Psoas muscle (tissue), 8 donors: ENCODE results near the gene LRRK1. TPM values are rescaled to one million over a fixed set of nuclear protein-coding genes. Genes with fewer than 3 reads are reported as not detected.

Experiments
- ATAC-seq, 4 donors: fragments of 200-7000 bp; cut with Tn5 transposase; one replicate each; pipeline ENCODE4 v1.9.1; 2020; ENCODE audit warnings: moderate library complexity in 3 of 4, mild to moderate bottlenecking in 2 of 4
- DNase-seq, 2 donors: peaks; one replicate each; pipeline ENCODE4 v3.0.0-alpha.2; 2020
- H3K27ac ChIP-seq: fragments of 200-600 bp; one replicate; pipeline ENCODE4 v1.8.0; 2022
- H3K27me3 ChIP-seq, 3 donors: fragments of 200-600 bp in 1 of 3; one replicate each; pipeline versions ENCODE4 v1.6.1 to v1.8.0; 2013 to 2022; ENCODE audit warnings: low read length in 2 of 3, mild to moderate bottlenecking in 2 of 3, moderate library complexity in 1 of 3; ENCODE audit not compliant: insufficient read depth in 3 of 3
- H3K36me3 ChIP-seq, 2 donors: fragments of 200-600 bp in 1 of 2; one replicate each; pipeline versions ENCODE4 v1.6.1 to v1.8.0; 2013 to 2022; ENCODE audit warnings: low read depth in 1 of 2, mild to moderate bottlenecking in 1 of 2, moderate library complexity in 1 of 2; ENCODE audit not compliant: insufficient read depth in 1 of 2
- H3K4me1 ChIP-seq: fragments of 200-600 bp; one replicate; pipeline ENCODE4 v1.8.0; 2022
- H3K4me3 ChIP-seq: fragments of 200-600 bp; one replicate; pipeline ENCODE4 v1.8.0; 2022; ENCODE audit warnings: mild to moderate bottlenecking
- H3K9me3 ChIP-seq: fragments of 200-600 bp; one replicate; pipeline ENCODE4 v1.8.0; 2022
- WGBS, 3 donors: extraction: QIAGEN DNeasy Blood & Tissue Kit; methylation state at CpG; one replicate each; pipeline versions ENCODE4 v1.1.6 to v1.1.7; 2013; 5-methylcytosine and 5-hydroxymethylcytosine counted together
- intact Hi-C, 2 donors: fragments of 100-400 bp; cut with DNase I; formaldehyde crosslinking; loops; one replicate each; pipeline versions ENCODE4 v1.11.0 to v1.14.2; 2022
- polyA plus RNA-seq, 3 donors: library from polyadenylated mRNA; stranded (reverse); fragments of 200-250 nt; gene quantifications; one replicate each; pipeline ENCODE4 v1.2.3, GENCODE V29; 2013
- total RNA-seq, 4 donors: library from RNA; stranded (reverse); fragmentation: NEBNext Ultra II Directional in 2 of 4; extraction: Animal tissue kit (Norgen Biotek cat#: 25700) in 2 of 4; gene quantifications; one replicate each; pipeline versions ENCODE4 v1.2.1 to v1.2.4, GENCODE V29; 2021 to 2023
- TF ChIP-seq, protein P1 (sequence below): fragments of 200-600 bp; IDR thresholded peaks from one replicate; pipeline ENCODE4 v1.8.0; 2022; ENCODE audit warnings: antibody characterized with exemption
- donor health status: healthy with polysubstance abuse.
- donor health status: DM: no; HTN: no; CAD: no; lungs with moderate emphysema.
- donor health status: Bipolar disorder and iron deficiency.
- donor health status: healthy.
- donor health status: DM: yes; HTN: yes; CAD: no.
- donor health status: DM: no; HTN: no; CAD: no.
- donor health status: DM: no; HTN: no; CAD: no.
- donor health status: DM: yes; HTN: yes; CAD: no.

LRRK1 gene
- total and polyA plus RNA-seq, 7 donors, result 0.91 to 7.6 (median 2.6) TPM

DNA sequence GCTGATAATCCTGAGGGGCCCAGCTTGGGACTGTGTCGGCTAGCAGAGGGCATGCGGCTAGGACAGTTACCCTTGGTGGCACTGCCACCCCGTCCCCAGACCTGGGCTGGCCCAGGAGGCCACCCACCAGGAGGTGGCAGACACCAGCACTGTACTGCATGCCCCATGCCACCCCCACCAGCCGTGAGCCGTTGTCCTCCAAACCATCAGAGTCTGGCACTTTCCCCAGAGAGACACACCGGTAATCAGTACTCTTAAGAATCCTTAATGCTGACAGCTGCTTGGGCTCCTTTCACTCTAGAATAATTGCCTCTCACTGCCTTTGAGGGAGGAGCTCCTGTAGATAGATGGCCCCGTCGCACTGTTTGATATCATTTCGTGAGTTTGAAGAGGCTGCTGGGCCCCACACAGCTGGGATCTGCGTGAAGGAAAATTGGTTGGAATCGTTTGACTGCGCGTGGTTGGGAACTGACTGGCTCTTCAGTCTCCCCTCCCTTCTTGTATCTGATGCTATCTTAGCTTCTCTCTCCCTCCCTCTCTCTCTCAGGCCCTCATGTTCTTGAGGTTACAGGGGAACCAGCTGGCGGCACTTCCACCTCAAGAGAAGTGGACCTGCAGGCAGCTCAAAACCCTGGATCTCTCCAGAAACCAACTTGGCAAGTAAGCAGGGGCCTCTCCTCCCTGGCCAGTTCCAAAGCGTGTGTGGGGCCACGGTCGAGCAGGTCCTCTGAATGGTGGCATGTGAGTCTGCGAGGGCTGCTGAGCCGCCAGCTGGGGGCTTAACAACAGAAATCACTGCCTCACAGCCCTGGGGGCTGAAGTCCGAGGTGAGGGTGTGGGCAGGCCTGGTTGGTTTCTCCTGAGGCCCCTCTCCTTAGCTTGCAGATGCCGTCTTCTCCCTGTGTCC, 94.9 kb downstream of the LRRK1 start:
- TF ChIP-seq, protein P1, sequence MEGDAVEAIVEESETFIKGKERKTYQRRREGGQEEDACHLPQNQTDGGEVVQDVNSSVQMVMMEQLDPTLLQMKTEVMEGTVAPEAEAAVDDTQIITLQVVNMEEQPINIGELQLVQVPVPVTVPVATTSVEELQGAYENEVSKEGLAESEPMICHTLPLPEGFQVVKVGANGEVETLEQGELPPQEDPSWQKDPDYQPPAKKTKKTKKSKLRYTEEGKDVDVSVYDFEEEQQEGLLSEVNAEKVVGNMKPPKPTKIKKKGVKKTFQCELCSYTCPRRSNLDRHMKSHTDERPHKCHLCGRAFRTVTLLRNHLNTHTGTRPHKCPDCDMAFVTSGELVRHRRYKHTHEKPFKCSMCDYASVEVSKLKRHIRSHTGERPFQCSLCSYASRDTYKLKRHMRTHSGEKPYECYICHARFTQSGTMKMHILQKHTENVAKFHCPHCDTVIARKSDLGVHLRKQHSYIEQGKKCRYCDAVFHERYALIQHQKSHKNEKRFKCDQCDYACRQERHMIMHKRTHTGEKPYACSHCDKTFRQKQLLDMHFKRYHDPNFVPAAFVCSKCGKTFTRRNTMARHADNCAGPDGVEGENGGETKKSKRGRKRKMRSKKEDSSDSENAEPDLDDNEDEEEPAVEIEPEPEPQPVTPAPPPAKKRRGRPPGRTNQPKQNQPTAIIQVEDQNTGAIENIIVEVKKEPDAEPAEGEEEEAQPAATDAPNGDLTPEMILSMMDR, result no peak
- DNase-seq, result no peak
- H3K27ac ChIP-seq, result no peak overlapping the region
- no peak for ATAC-seq
- H3K4me3 ChIP-seq, result no peak overlapping the region
- H3K36me3 ChIP-seq, result peaks cover 0 to 27% of the 10 kb centered on the region in 2 donors
- intact Hi-C loops, result loop anchor here in 1 of 2 donors (2.0 kb wide), 1 partner anchor 245 kb away; no protein-coding TSS in a partner anchor
- no peaks in the 10 kb centered on the region for H3K27me3 ChIP-seq
- H3K9me3 ChIP-seq, result no peaks in the 10 kb centered on the region
- WGBS, 3 donors, result 77 to 82% (median 79%) methylated on average over 21 of the region's 21 CpGs
- H3K4me1 ChIP-seq, result no peaks in the 10 kb centered on the region

DNA sequence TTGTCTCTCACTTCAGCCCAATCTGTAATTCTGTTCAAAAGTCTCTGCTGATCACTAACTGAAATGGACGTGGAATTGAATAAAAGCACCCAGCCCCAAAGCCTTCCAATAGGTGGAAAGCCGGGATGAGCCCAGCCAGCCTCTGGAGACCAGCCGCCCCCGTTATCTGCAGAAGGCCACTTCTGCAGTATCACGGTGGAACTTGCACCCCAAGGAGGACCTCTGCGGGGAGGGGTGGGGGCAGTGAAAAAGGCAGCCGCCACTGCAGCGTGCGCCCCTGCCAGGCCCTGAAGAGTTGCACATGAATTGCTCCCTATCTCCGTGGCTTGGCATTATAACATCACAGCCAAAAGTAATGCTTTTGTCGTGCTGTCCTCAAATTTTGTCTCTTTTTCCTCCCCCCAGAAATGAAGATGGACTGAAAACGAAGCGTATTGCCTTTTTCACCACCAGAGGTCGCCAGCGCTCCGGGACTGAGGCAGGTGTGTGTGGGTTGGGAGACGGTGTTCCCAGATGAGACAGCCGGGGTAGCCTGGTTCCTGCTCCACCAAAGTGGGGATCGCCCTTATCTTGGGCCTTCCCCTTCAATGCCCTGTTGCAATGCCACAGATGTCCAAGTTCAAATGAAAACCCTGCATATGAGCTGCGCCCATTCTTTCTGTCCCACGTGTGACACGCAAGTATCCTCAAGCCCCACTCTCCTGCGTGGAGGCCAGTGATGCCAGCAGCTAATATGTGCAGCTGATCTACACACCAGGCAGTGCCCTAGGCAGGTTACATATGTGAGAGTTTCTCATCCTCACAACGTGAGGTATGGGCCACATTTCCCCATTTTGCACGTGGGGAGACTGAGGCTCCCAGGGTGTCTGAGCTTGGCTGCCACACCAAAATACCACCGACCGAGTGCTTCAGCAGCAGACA, 96.0 kb downstream of the LRRK1 start:
- Histone ChIP-seq H3K36me3 (peaks cover 0 to 25% of the 10 kb centered on the region in 2 donors), H3K4me1 (no peaks in the 10 kb centered on the region), H3K4me3 (no peak overlapping the region), H3K27ac (no peak overlapping the region), H3K9me3 (no peaks in the 10 kb centered on the region), H3K27me3 (no peaks in the 10 kb centered on the region)
- DNase-seq (peak; percentile 69 to 82), ATAC-seq (peak; percentile 70 to 91 (median 76))
- WGBS, 3 donors, result 53 to 56% (median 56%) methylated on average over 27 of the region's 27 CpGs
- intact Hi-C loops, result loop anchor here (1.0 to 5.0 kb wide), 3 partner anchors 72 to 245 kb away; no protein-coding TSS in a partner anchor
- TF ChIP-seq, protein P1, result peak; percentile 82

DNA sequence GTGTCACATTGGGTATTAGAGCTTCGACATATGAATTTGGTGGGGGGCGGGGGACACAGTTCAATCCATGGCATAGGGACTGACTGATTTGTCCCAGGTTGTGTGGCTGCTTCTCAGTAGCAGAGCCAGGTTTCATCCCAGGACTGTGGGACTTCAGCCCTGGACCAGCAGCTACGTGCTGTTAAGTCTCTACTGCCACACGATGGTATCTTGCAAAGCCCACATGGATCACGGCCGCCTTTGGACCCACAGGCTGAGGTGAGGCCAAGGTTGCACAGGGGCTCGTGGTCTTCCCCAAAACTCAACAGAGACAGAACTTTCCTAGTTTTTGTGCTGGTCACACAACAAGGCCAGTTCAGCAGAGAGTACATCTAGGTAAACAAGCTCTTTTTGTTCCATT, 97.4 kb downstream of the LRRK1 start:
- H3K27me3 ChIP-seq, result no peaks in the 10 kb centered on the region
- TF ChIP-seq, protein P1, result no peak
- peaks cover 0 to 22% of the 10 kb centered on the region in 2 donors for H3K36me3 ChIP-seq
- H3K27ac ChIP-seq, result no peak overlapping the region
- intact Hi-C loops, result loop anchor here (5.0 kb wide), 1 partner anchor 71 kb away; no protein-coding TSS in a partner anchor
- no peaks in the 10 kb centered on the region for H3K4me1 ChIP-seq
- H3K4me3 ChIP-seq, result no peak overlapping the region
- 91 to 94% (median 93%) methylated on average over 7 of the region's 7 CpGs for WGBS, 3 donors
- H3K9me3 ChIP-seq, result no peaks in the 10 kb centered on the region
- DNase-seq, result no peak
- no peak for ATAC-seq

DNA sequence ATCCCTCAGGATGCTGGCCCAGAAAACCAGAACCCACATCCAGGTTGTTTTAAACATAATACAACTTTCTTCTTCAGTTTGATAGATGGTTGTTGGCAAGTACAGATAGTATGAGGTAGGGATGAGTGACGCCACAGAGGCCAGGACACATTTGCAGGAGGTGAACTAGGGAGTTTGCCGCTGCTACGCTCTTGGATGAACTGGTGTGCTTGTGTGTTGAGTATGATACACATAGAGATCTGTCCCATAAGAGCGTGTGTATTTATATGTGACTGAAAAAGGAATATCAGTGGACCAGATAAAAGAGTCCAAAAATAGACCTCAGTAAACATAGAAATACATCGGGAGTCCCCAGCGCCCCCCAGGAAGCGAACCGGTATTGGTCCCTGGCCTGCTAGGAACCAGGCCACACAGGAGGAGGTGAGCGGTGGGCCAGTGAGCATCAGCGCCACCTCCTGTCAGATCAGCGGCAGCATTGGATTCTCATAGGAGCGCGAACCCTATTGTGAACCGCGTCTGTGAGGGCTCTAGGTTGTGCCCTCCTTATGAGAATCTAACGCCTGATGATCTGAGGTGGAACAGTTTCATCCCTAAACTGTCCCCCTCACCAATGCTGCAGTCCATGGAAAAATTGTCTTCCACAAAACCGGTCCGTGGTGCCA, 98.1 kb downstream of the LRRK1 start:
- Histone ChIP-seq H3K36me3 (peaks cover 0 to 21% of the 10 kb centered on the region in 2 donors), H3K4me3 (no peak overlapping the region), H3K27ac (no peak overlapping the region), H3K4me1 (no peaks in the 10 kb centered on the region), H3K9me3 (no peaks in the 10 kb centered on the region), H3K27me3 (no peaks in the 10 kb centered on the region)
- 79 to 91% (median 85%) methylated on average over 18 of the region's 18 CpGs for WGBS, 3 donors
- intact Hi-C loops, result loop anchor here (5.0 kb wide), 1 partner anchor 70 kb away; no protein-coding TSS in a partner anchor
- TF ChIP-seq, protein P1, result no peak
- no peak for DNase-seq
- no peak for ATAC-seq
